Measurements from ENCODE around the gene RBP4.

The RBP4 gene

DNA sequence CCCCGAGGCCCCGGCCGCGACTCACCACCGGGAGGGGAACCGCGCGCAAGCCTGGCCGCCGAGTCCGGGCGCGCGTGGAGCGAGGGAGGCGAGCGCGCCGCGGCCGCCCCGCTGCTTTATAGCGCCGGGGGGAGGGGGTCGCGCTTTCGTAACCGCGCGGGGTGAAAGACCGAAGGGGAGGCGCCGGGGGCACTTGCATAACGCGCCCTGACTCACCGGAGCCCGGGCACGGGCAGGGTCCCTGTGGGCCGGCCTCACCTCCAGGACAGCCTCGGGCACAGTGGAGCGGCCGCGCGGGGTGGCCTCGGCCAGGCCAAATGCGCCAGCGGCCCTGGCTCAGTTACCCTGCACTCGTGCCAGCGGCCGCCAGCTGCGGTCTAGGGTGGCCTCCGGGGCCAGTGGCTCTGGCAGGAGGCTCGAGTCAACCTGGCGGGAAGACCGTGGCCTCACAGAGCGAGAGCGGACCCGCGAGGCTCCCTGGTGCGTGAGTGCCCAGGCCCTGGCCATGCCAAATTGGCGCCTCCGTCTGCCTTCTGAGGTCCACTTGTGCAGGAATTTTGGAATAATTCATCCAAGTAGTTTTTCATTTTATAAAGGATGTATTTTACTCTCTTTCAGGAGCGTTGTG is at the start of gene RBP4:
TSS of gene RBP4 (minus strand) at position 90 of the 628 bp plus-strand sequence. CDS start 207 bp downstream, outside the sequence.
- DNase-seq: peak; percentile 42

DNA sequence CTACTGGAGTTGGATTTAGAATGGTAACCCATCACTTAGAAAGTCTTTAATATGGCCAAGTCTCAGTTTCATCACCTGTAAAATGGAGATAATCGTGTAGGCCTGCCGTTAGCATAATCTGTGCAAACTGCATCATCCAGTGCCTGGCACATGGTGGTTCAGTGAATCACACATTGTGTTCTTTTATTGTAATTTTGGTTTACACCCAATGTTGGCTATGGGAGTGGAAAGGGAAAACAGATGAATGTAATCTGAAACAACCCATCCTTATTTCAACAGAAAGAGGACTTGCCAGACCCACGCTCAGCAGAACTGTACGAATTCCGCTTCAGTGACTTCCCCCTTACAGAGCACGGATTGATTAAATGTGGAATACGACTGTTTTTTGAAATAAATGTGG is 38.8 kb upstream of the RBP4 start:
- no peak for DNase-seq

DNA sequence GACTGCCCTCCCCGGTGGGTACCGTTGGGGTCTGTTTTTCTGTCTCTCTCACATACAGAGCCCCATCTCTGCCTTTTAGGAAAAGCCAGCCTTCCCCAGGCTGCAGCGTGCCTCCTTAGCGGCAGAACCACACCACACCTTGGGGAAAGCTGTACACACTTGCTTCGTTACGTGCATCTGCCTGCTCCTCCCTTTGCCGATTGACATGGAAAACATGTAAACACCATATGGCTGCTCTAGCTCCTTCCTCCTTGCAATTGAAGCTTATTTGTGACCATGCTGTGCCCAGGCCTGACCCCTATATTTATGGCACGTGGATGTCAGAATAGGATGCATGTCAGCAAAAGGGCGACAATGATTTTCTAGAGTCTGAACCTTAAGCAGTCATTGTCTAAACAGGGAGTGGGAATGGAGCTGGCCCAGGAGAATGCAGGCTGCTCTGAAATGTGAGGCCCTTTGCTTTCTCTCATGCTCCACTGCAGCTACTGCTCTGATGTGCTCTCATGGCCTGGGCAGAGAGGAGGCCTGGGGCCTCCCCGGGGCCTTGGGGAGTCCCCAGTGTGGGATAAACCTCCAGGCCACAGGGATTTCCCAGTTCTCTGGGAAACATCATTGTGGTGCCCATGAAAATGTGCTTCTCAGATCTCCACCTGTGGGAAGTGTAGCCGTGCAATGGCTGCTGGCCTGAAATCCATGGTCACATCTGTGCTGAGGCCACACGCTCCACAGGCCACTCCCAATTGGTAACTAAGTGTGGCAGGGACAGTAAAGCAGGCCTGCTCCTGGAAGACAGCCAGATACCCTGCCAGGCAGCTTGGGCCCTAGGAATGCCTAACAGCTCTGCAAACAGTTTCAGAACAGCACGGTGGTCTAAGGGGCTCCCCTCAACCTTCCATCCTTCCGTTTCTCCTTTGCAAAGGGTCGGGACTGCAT is 29.9 kb upstream of the RBP4 start:
- DNase-seq: no peak

DNA sequence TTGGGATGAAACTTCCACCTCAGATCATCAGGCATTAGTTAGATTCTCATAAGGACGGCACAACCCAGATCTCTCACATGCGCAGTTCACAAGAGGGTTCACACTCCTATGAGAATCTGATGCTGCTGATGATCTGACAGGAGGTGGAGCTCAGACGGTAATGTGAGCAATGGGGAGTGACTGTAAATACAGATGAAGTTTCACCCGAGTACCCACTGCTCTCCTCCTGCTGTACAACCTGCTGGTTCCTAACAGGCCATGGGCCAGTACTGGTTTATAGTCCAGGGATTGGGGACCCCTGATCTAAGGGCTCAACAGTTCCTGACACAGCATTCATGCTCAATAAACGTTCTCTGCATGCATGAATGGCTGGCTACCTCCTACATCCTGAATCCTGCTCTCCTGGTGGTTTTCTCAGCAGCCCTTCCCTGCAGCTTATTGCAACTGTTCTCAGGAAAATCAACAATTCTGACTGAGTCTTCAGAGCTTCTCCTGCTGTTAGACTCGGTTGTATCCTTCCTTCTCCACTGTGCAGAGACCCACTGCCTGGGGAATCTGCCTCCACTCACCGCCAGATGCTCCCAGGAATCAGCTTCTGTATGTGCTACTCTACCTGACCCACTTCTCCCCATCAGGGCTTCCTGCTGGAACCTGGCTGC is 28.7 kb upstream of the RBP4 start:
- no peak for DNase-seq

DNA sequence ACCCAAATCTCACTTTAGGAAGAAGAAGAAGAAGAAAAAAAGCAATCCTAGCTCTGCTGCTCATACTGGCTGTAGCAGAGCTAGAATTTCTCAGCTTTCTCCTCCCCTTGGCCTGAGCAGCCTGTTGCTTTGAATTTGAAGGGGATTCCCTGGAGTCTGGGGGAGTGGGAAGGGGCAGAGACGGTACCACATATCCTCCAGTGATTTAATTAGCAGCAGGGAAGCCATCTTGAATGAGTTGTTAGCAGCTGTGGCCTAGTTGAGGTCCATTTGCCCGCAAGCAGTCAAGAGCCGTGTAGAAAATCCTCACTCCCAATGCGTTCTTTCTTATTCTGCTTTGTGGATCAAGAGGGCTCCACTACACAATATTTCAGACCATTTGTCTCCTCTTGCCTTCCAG is 27.8 kb upstream of the RBP4 start:
- DNase-seq: no peak

DNA sequence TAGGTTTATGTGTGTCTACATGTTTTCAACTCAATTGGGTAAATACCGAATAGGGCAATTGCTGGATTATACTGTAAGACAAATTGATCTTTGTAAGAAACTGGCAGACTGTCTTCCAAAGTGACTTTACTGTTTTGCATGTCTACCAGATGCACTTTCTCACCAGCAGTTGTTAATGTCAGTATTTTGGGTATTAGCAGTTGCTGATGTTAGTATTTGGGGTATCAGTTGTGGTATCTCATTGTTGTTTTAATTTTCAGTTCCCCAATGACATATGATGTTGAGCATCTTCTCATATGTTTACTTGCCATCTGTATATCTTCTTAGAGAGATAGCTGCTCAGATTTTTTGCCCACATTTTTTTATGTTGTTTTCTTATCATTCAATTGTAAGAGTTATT is 21.9 kb upstream of the RBP4 start:
- DNase-seq: no peak

DNA sequence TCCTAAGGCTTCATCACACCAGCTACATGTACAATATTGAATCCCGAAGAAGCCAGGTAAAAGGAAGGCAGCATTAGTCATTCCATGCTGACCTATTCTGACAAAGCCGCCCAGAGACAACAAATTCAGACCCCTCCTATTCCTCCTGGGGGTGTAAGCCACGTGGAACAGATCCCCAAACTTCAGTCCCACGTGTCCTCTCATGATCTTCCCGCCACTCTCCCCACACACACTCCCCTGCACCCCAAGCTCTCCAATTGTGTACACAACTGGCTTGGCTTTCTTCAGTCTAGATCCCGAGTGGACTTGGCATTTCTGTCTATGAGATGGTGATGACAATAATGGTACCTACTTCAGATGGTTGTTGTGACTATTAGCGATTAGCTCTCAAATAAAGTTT is 19.9 kb upstream of the RBP4 start:
- no peak for DNase-seq

DNA sequence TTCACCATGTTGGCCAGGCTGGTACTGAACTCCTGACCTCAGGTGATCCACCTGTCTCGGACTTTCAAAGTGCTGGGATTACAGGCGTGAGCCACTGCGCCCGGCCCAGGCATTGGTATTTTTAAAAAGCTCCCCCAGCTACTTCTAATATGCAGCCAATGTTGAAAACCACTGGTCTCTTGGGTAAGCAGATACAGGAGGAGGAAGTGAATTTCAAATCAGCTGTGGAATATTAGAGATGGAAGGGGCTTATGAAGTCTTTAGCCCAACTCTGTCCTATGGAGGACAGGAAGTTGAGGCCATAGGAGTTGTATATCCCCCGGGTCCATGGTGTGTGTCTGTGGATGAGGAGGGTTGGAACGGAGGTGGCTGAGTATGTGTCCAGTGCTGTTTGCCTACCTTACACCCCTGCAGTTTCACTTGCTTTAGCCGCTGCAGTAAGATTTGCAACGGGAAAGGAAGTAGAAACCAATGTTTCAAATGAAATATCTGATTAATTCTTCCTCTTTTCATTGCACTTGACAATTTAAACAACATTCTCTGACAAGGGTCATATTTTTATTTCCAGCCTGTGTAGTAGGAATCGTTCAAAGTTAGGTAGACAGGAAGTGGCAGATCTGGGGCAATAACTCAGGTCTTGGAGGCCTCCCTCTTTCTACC is 14.7 kb upstream of the RBP4 start:
- DNase-seq: no peak

DNA sequence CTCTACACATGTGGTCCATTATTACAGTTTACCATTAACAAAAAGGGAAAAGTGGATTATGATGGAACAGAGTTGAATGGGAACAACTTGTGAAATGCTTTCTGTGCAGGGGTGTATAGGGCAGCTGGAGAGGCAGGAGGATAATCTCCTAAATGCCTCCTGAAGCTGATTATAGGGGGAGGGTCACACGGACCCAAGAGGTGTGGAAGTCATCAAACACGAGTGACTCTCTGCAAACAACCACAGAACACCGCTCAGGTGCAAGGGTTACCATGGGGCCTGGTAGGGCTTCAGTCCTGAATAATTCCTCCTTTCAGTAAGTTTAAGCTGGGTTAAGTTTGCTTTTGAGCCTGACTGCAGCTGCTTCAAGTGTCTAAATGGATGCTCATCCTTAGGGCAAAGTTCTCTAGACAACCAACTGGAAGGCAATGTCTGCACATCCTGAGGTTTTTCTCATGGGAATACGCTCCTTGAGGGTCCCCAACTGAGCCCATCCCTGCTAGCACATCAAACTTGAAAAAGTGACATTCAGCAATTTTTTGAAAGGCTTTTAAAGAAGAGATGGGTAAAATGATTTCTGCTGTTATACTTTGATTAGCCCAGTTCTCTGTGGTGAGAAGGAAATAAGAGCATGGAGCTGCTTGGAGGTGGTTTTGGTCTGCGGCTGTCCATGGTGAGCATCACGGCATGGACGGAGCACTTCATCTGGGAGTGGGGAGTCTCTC is 13.2 kb upstream of the RBP4 start:
- no peak for DNase-seq

DNA sequence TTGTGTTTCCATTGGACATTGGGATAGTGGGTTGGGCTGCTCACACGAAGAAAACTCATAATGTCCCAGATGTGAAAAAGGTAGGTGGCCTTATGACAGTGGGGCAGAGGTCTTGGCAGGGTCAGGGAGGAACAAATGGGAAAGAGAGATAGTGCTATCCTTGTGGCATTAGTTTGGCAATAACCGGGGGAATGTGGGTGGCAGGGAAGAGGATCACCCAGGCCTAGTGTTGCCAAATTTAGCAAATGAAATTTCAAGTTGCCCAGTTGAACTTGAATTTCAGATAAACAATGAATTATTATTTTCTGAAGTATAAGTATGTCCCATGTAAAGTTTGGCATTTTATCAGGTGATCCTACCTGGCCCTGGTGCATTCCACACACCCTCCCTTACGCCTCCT is 12.1 kb upstream of the RBP4 start:
- DNase-seq: no peak

DNA sequence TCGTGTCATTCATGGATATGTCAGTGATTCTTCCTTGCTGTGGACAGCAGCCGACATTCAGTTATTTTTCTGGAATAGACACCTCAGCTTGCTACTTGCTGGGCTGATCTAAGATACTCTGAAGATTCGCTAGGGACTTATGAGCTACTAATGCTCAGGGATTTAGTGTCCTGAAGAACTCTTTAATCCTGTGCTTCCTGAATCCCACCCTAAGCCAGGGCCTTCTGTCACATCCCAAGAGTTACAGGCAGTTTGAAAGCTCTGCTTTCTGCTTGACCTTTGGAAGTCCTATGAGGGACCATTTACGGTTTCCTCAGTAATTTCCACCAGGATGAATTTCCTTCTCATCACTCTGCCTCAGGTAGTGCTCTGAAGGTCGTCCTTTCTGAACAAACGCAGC is 11.3 kb upstream of the RBP4 start, which contains the start of gene PDE6C:
TSS of gene PDE6C (plus strand) at position 227 of the 400 bp plus-strand sequence. CDS start 189 bp downstream, outside the sequence.
- DNase-seq: no peak

DNA sequence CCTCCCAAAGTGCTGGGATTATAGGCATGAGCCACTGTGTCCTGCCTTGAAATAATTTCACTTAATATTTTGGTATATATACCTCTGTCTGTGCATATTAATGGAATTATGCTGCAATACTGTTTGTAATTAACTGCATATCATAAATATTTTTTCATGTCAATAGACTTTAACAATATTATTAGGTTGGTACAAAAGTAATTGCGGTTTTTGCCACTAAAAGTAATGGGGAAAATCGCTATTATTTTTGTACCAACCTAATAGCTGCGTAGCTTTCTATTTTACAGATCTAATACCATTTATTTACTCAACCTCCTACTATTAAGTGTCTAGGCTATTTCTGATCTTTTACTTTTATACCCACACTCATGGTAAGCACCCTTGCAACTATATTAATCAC is 7.4 kb upstream of the RBP4 start:
- DNase-seq: no peak

DNA sequence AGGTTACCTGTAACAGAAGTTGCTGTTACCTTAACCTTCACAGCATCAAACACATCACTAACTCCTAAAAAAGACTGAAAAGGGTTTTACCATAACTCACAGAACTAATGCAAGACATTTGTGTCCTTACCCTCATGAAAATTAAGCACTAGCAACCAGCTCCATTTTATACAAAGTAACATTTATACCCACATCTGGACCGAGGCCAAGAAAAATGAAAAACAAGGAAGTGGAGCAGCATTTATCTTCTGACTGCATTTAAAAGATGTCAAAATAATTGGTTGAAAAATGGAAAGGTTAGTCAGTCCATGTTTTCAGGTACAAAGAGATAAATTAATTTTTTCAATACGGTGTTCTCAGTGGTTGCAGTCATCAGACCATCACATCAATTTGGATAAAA is 3.1 kb upstream of the RBP4 start:
- DNase-seq: no peak

DNA sequence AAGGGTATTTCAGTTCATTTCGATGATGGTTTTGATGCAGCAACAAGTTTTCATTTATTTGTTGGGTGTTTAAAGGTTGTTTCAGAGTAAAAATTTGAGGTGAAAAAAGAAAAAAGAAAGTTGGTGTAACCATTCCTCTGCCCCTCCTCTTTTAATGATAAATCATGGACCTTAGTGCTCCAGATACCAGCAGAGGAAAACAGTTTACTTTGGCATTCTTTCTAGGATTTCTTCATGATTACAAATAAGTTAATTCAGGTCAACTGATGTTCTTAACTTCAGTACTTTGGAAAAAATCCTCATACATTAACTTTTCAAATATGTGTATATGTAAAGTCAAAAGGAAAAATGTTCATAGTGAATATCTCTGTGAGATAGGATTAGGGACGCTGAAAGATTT is 2.0 kb upstream of the RBP4 start:
- no peak for DNase-seq

DNA sequence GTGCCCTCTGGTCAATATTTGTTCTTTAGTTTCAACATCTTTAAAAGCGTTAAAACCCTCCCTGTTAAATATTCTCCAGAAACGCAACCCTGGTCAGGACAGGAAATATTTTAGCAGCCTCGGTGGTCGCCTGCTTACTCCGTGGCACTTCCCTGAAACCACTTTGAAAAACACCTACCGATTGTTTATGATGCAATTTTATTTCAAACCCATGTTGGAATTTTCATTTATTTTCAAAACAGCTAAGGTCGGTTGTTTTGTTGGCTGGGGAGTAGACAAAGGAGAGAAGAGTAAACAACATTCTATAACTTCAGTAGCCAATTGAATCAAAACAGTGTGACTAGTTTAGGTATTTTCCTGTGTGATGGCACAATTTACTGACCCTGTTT is 733 bp upstream of the RBP4 start:
- no peak for DNase-seq

DNA sequence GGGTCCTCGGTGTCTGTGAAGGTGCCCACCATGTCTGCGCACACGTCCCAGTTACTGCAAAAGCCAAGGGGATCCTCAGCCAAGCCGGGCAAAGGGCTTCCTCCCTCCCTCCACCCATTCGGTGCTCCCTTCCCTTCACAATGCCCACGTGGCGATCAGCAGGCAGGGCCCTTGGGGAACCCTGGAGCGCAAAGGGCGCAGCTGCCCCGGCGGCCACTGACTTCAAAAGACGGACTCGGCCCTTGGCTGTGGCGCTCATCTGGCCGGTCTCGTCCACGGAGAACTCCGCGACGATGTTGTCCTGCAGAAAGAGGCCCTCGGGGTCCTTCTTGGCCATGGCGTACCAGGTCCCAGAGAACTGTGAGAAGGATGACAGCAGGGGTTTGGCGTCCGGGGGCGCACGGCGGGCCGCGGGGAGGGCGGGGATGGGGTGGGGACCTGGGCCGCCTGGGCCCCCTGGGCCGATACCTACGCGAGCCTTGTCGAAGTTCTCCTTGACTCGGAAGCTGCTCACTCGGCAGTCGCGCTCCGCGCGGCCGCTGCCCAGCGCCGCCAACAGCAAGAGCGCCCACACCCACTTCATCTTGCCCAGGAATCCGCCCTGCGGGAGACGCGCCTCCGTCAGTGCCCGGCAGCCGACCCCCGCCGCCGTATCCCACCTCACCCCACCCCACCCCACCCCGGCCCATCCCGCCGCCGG is 439 bp downstream of the RBP4 start:
- peak; percentile 64 for DNase-seq

DNA sequence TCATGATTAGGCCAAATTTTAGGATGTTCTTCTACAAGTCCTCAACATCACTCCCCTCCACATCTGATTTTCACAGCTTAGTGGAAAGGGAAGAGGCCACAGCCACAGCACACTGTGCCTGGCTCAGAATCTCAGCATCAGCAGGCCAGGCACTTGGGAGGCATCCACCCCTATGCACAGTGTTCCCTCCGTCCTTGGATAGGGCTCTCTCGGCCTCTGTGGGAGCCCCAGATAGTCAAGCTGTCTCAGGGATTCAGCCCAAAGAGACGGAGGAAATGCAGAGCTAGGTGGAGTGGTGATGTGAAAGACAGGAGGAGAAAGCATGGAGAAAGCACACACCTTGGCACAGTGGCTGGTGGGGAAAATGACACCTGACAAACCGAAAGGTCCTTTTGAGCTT is 1.3 kb downstream of the RBP4 start:
- no peak for DNase-seq

DNA sequence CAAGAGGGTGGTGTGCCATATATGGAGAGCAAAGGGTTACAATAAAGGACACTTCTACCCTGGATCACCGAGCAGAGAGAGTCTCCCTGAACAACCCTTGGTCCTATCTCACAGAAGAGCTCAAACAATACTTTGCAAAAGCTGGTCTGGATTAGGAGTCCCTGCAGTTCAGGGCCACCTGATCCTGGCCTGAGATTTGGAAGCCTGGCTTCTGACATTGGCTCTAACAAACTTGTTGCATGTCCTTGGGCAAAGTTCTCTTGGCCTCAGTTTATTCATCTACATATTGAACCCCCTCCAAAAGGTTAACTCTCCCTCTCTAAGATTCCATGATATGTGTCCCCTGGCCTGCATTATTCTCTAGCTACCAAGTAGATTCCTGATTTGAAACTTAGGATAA is 1.7 kb downstream of the RBP4 start:
- no peak for DNase-seq

DNA sequence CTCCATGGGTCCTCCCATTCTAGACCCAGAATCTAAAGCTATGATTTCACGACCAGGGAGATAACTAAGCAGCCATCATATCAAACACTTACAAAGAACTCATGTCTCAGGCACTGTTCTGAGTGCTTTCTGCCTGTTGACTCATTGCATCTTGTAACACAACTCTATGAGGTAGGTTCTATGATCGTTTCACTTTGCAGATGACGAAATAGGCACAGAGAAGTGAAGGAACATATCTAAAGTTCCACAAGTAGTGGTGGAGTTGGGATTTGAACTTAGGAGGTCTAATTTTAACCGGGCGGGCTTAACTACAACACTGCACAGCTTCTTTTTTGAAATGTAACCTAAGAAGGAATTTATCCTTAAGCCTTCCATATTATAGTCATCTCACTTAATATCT is 2.9 kb downstream of the RBP4 start:
- no peak for DNase-seq

DNA sequence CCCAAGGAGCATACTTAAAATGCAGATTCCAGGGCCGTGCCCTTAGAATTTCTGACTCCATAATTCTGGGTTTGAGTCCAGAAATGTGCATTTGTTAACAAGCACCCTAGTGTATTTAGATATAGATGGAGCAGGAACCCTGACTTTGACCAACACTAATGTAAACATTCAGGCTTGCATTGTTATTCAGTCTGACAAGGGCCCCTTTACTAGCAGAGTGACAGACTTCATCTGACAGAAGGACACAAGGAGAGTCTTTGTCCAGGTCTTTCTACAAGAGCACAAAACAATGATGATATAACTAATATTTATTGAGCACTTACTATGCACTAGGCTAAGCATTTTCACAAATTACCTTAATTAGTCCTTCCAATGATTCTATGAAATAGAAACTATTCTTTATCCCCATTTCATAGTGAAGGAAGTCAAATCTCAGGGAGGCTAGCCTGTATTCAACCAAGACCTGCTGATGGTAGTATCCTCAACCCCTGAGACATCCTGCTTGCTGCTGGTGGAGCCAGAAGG is 3.9 kb downstream of the RBP4 start:
- no peak for DNase-seq

DNA sequence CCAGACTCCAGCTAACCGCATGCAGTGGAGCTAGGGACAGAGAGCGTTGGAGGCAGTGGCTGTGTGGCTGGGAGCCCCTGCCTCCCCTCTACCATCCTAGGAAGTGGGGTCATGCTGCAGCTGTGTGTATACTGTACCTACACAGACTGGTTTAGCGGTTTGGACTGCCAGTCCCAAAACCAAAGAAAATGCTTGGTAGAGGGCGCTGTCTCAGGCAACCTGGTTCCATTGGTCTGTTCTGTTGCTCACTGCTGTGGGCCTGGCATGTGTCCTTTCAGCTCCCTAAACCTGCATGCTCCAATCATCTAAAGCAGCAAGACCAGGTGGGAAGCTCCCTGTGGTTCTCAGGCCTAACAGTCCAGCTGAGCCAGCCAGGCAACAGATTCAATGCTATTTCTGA is 4.5 kb downstream of the RBP4 start:
- no peak for DNase-seq

Data from femur (tissue), 1 donor.